ENCODE measurements around the gene GRB10. TPM values are rescaled to one million over a fixed set of nuclear protein-coding genes. Genes with fewer than 3 reads are reported as not detected.

Gene GRB10
- total RNA-seq (2014; rRNA removed; shearing (Covaris generic)), result 92.9 and 110 TPM in 2 replicates

DNA sequence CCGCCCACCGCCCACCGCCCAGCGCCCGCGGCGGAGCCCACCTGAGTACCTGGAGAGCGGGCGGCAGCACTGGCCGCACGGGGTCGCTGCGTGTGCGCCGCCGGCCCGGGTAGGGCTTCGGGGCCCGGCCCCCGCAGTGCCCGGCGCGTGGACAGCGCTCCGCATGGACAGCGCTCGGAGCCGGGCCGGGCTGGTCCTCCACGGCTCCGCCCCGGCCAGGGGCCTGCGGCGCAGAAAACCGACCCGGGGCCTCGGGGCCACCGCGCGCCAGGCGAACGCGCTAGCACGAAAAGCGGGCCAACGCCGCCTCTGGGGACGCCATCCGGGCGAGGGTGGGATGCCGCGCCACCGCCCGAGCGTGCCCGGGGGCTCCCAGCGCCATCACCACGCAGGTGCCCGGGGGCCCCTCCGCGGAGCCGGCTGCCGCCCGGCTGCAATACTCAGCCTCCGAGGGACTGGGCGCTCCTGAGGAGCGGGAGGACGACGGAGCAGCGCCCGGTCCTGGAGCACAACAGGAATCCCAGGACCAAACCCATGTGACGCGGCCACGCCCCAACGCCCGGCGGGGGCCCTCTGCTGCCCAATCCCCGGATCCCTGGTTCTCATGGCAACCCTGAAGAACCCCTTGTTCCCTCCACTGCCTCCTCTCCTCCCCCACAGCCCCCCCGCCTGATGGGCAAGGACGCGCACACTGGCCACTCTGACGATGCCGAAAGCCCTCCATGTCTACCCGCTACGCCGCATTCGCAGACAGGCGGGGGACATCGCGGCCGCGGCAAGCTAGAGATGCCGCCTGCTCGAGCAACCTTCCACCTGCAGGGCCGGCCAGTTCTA, at the start of gene GRB10:
GRB10 (minus strand) TSS at position 522 of the 834 bp plus-strand sequence. CDS start 50,574 bp downstream, outside the sequence.
- Histone ChIP-seq H3K36me3 (replicated peaks; ENCODE audit: control insufficient read depth, insufficient read depth, low read length) (peaks cover 2% of the 10 kb centered on the region; the same call in 1 of the 2 replicates), H3K4me3 (ENCODE audit: insufficient read depth, low read depth, low read length) (peak within 1 kb of the TSS; percentile 46), H3K27me3 (ENCODE audit: control insufficient read depth, insufficient read depth, low read length) (no peaks in the 10 kb centered on the region)
- DNase-seq, result peak; percentile 91

- DNase-seq, result no peak
- no peak overlapping the region for H3K4me3 ChIP-seq (ENCODE audit: insufficient read depth, low read depth, low read length)
- H3K27me3 ChIP-seq (ENCODE audit: control insufficient read depth, insufficient read depth, low read length), result no peaks in the 10 kb centered on the region; the same call in 1 of the 2 replicates
- H3K36me3 ChIP-seq (replicated peaks; ENCODE audit: control insufficient read depth, insufficient read depth, low read length), result no peaks in the 10 kb centered on the region
These were observed 46.1 kb upstream of the GRB10 start for GRCh38 chr7:50828801-50829200.

DNA sequence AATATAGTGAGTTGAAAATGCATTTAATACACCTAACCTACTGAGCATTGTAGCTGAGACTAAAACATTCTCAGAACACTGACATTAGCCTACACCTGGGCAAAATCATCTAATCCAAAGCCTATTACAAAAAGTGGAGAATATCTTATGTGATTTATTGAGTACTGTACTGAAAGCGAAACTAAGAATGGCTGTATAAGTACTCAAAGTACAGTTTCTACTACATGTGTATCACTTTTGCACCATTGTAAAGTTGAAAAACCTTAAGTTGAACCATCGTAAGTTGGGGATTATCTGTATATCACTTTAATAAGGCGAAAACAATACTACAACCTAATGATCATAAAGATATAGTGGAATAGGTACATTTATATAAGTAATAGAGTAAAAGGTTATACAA, 45.4 kb upstream of the GRB10 start:
- no peak overlapping the region for H3K4me3 ChIP-seq (ENCODE audit: insufficient read depth, low read depth, low read length)
- H3K36me3 ChIP-seq (replicated peaks; ENCODE audit: control insufficient read depth, insufficient read depth, low read length), result no peaks in the 10 kb centered on the region
- no peaks in the 10 kb centered on the region; the same call in 1 of the 2 replicates for H3K27me3 ChIP-seq (ENCODE audit: control insufficient read depth, insufficient read depth, low read length)
- no peak for DNase-seq

DNA sequence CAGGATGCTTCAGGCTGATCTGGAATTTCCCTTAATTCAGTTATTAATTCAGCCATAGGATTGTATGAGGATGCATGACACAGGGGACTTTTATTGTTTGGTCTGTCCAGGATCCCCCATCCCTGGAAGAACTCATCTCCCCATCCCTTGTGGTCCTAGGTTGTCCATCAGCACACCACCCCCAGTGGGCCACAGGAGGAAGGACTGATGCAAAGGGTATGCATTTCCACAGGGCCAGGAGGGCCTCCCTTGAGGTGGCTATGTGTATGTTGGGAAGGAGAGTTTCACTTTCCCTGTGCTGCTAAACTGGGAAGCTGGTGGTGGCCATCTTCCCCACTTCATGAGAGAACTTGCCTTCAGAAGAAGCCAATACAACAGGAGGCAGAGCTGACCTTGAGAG, 44.6 kb upstream of the GRB10 start:
- DNase-seq, result no peak

GRCh38 chr7:50826371-50827172, 43.9 kb upstream of the GRB10 start:
- H3K4me3 ChIP-seq (ENCODE audit: insufficient read depth, low read depth, low read length), result no peak overlapping the region
- H3K27me3 ChIP-seq (ENCODE audit: control insufficient read depth, insufficient read depth, low read length), result no peaks in the 10 kb centered on the region; the same call in 1 of the 2 replicates
- H3K36me3 ChIP-seq (replicated peaks; ENCODE audit: control insufficient read depth, insufficient read depth, low read length), result no peaks in the 10 kb centered on the region
- DNase-seq, result no peak

More for the DNA sequence above, 44.6 kb upstream of the GRB10 start:
- Histone ChIP-seq H3K27me3 (ENCODE audit: control insufficient read depth, insufficient read depth, low read length) (no peaks in the 10 kb centered on the region; the same call in 1 of the 2 replicates), H3K4me3 (ENCODE audit: insufficient read depth, low read depth, low read length) (no peak overlapping the region), H3K36me3 (replicated peaks; ENCODE audit: control insufficient read depth, insufficient read depth, low read length) (no peaks in the 10 kb centered on the region)

- no peak for DNase-seq
- Histone ChIP-seq H3K4me3 (ENCODE audit: insufficient read depth, low read depth, low read length) (no peak overlapping the region), H3K36me3 (replicated peaks; ENCODE audit: control insufficient read depth, insufficient read depth, low read length) (no peaks in the 10 kb centered on the region), H3K27me3 (ENCODE audit: control insufficient read depth, insufficient read depth, low read length) (no peaks in the 10 kb centered on the region)
These were observed 42.8 kb upstream of the GRB10 start for GRCh38 chr7:50825465-50825864.

DNA sequence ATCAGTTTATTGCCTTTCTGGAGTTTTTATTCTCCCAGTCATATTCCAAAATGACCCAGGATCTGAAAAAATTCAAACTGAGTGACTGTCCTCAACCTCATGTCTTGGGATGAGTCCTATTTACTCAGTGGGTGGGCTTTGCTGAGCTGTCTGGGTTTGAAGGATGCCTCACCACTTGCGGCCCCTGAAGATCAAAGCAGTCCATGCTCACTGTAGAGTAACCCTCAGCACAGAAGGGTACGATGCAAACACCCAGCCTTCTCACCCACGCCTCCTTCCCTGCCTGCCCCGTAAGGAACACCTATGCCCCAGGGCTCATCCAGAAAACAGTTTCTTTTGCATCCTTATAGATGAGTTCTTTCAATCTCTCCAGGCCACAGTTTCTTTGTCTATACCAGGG, 42.2 kb upstream of the GRB10 start:
- H3K4me3 ChIP-seq (ENCODE audit: insufficient read depth, low read depth, low read length), result no peak overlapping the region
- H3K27me3 ChIP-seq (ENCODE audit: control insufficient read depth, insufficient read depth, low read length), result no peaks in the 10 kb centered on the region
- DNase-seq, result no peak
- H3K36me3 ChIP-seq (replicated peaks; ENCODE audit: control insufficient read depth, insufficient read depth, low read length), result no peaks in the 10 kb centered on the region

GRCh38 chr7:50822706-50823105, 40.0 kb upstream of the GRB10 start:
- no peaks in the 10 kb centered on the region; the same call in 1 of the 2 replicates for H3K27me3 ChIP-seq (ENCODE audit: control insufficient read depth, insufficient read depth, low read length)
- no peaks in the 10 kb centered on the region for H3K36me3 ChIP-seq (replicated peaks; ENCODE audit: control insufficient read depth, insufficient read depth, low read length)
- H3K4me3 ChIP-seq (ENCODE audit: insufficient read depth, low read depth, low read length), result no peak overlapping the region
- no peak for DNase-seq

DNA sequence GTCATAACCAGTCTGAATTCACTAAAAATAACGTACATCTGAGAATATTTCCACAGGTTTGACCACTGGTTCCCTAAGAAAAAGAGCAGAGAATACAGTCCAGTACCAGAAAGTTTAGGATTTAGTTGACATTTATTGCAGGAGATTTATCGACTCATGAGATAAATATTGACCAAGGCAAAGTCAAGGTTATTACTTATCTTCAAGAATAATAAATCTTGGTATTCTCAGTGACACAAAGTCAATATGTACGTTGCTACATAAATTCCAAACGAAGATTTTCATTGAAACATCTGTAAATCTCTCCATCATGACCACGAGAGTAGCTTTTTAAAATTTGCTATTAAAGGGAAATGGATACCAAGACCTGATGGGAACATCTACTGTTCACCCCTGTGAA, 39.4 kb upstream of the GRB10 start:
- no peaks in the 10 kb centered on the region for H3K36me3 ChIP-seq (replicated peaks; ENCODE audit: control insufficient read depth, insufficient read depth, low read length)
- DNase-seq, result no peak
- no peak overlapping the region for H3K4me3 ChIP-seq (ENCODE audit: insufficient read depth, low read depth, low read length)
- no peaks in the 10 kb centered on the region; the same call in 1 of the 2 replicates for H3K27me3 ChIP-seq (ENCODE audit: control insufficient read depth, insufficient read depth, low read length)

GRCh38 chr7:50821457-50822008, 38.8 kb upstream of the GRB10 start:
- DNase-seq, result no peak

GRCh38 chr7:50818324-50818723, 35.6 kb upstream of the GRB10 start:
- DNase-seq, result no peak
- no peaks in the 10 kb centered on the region for H3K36me3 ChIP-seq (replicated peaks; ENCODE audit: control insufficient read depth, insufficient read depth, low read length)
- H3K27me3 ChIP-seq (ENCODE audit: control insufficient read depth, insufficient read depth, low read length), result no peaks in the 10 kb centered on the region; the same call in 1 of the 2 replicates
- H3K4me3 ChIP-seq (ENCODE audit: insufficient read depth, low read depth, low read length), result no peak overlapping the region

More at GRCh38 chr7:50821457-50822008, 38.8 kb upstream of the GRB10 start:
- Histone ChIP-seq H3K4me3 (ENCODE audit: insufficient read depth, low read depth, low read length) (no peak overlapping the region), H3K36me3 (replicated peaks; ENCODE audit: control insufficient read depth, insufficient read depth, low read length) (no peaks in the 10 kb centered on the region), H3K27me3 (ENCODE audit: control insufficient read depth, insufficient read depth, low read length) (no peaks in the 10 kb centered on the region; the same call in 1 of the 2 replicates)

- DNase-seq, result no peak
- no peaks in the 10 kb centered on the region; the same call in 1 of the 2 replicates for H3K27me3 ChIP-seq (ENCODE audit: control insufficient read depth, insufficient read depth, low read length)
- no peak overlapping the region for H3K4me3 ChIP-seq (ENCODE audit: insufficient read depth, low read depth, low read length)
- no peaks in the 10 kb centered on the region for H3K36me3 ChIP-seq (replicated peaks; ENCODE audit: control insufficient read depth, insufficient read depth, low read length)
These were observed 34.9 kb upstream of the GRB10 start for GRCh38 chr7:50817561-50817960.

GRCh38 chr7:50815138-50815537, 32.4 kb upstream of the GRB10 start:
- no peaks in the 10 kb centered on the region; the same call in 1 of the 2 replicates for H3K27me3 ChIP-seq (ENCODE audit: control insufficient read depth, insufficient read depth, low read length)
- H3K4me3 ChIP-seq (ENCODE audit: insufficient read depth, low read depth, low read length), result no peak overlapping the region
- DNase-seq, result no peak

GRCh38 chr7:50814166-50814565, 31.5 kb upstream of the GRB10 start:
- no peaks in the 10 kb centered on the region; the same call in 1 of the 2 replicates for H3K27me3 ChIP-seq (ENCODE audit: control insufficient read depth, insufficient read depth, low read length)
- no peaks in the 10 kb centered on the region for H3K36me3 ChIP-seq (replicated peaks; ENCODE audit: control insufficient read depth, insufficient read depth, low read length)
- DNase-seq, result no peak
- H3K4me3 ChIP-seq (ENCODE audit: insufficient read depth, low read depth, low read length), result no peak overlapping the region

More at GRCh38 chr7:50815138-50815537, 32.4 kb upstream of the GRB10 start:
- H3K36me3 ChIP-seq (replicated peaks; ENCODE audit: control insufficient read depth, insufficient read depth, low read length), result no peaks in the 10 kb centered on the region
